Sigmoid colon (tissue), 3 donors: ENCODE measurements around the gene SMAD3.

ENCODE experiments used
- CTCF ChIP-seq, 4 experiments: fragments of 450-650 bp in 3 of 4; fragments of 200-600 bp in 1 of 4; IDR thresholded peaks; one replicate each; pipeline ENCODE4 v1.5.1; 2016 to 2019; ENCODE audit warnings: antibody characterized with exemption in 4 of 4, mild to moderate bottlenecking in 3 of 4, moderate library complexity in 2 of 4
- POLR2A ChIP-seq, 2 donors: fragments of 450-650 bp; IDR thresholded peaks; one replicate each; pipeline ENCODE4 v1.6.1; 2016; ENCODE audit warnings: antibody characterized with exemption in 2 of 2, mild to moderate bottlenecking in 2 of 2, moderate library complexity in 2 of 2

- TF ChIP-seq CTCF (IDR thresholded peaks at IDR 0.05) (no peak), POLR2A (IDR thresholded peaks at IDR 0.05) (no peak)
These were observed 41.8 kb downstream of the SMAD3 start for GRCh38 chr15:67107014-67107812.
